Liver (tissue), 9 donors: Measurements from ENCODE around the gene HNRNPA3. TPM values are rescaled to one million over a fixed set of nuclear protein-coding genes. Genes with fewer than 3 reads are reported as not detected.

ENCODE experiments used
- DNase-seq: peaks from one replicate; pipeline ENCODE4 v3.0.0-alpha.2; 2017; ENCODE audit warnings: low spot score
- H3K27ac ChIP-seq, 2 donors: one replicate each; pipeline ENCODE4 v1.7.0; 2013; ENCODE audit warnings: inconsistent platforms in 2 of 2, low read length in 2 of 2, control low read depth in 1 of 2, low read depth in 1 of 2, mild to moderate bottlenecking in 1 of 2
- H3K27me3 ChIP-seq, 4 donors: one replicate each; pipeline versions ENCODE4 v1.6.1 to v1.7.0; 2013; ENCODE audit warnings: low read length in 3 of 4, inconsistent platforms in 1 of 4, mild to moderate bottlenecking in 1 of 4, moderate library complexity in 1 of 4; ENCODE audit not compliant: control insufficient read depth in 4 of 4, insufficient read depth in 4 of 4
- H3K36me3 ChIP-seq, 4 donors: one replicate each; pipeline versions ENCODE4 v1.6.1 to v1.7.0; 2013; ENCODE audit warnings: low read length in 3 of 4, mild to moderate bottlenecking in 3 of 4, low read depth in 1 of 4, moderate library complexity in 1 of 4; ENCODE audit not compliant: control insufficient read depth in 4 of 4, insufficient read depth in 3 of 4
- H3K4me1 ChIP-seq, 4 donors: one replicate each; pipeline versions ENCODE4 v1.6.1 to v1.7.0; 2013; ENCODE audit warnings: low read length in 3 of 4, mild to moderate bottlenecking in 3 of 4, moderate library complexity in 1 of 4; ENCODE audit not compliant: control insufficient read depth in 4 of 4, insufficient read depth in 4 of 4
- H3K4me3 ChIP-seq, 3 donors: one replicate each; pipeline versions ENCODE4 v1.6.1 to v1.7.0; 2013; ENCODE audit warnings: low read length in 3 of 3, control low read depth in 1 of 3, low read depth in 1 of 3, mild to moderate bottlenecking in 1 of 3
- H3K9ac ChIP-seq, 2 donors: one replicate each; pipeline ENCODE4 v1.7.0; 2013; ENCODE audit warnings: low read length in 2 of 2, mild to moderate bottlenecking in 2 of 2, moderate library complexity in 2 of 2, control low read depth in 1 of 2, low read depth in 1 of 2
- H3K9me3 ChIP-seq, 4 donors: one replicate each; pipeline versions ENCODE4 v1.6.1 to v1.7.0; 2013; ENCODE audit warnings: low read length in 3 of 4; ENCODE audit not compliant: control insufficient read depth in 4 of 4
- ATF3 ChIP-seq: IDR thresholded peaks from 2 replicates; pipeline ENCODE4 v1.6.1; 2016; ENCODE audit warnings: antibody characterized with exemption
- CTCF ChIP-seq: fragments of 150-350 bp; IDR thresholded peaks from 2 replicates; pipeline ENCODE4 v1.5.1; 2017; ENCODE audit warnings: improper control_type of control experiment, low read depth, low read length; ENCODE audit not compliant: missing input control
- EGR1 ChIP-seq, 2 donors: IDR thresholded peaks; 2 replicates each; pipeline ENCODE4 v1.6.1; 2016 to 2018; ENCODE audit warnings: antibody characterized with exemption in 2 of 2, low read depth in 2 of 2
- FOXA1 ChIP-seq: IDR thresholded peaks from 2 replicates; pipeline ENCODE4 v1.6.1; 2016; ENCODE audit warnings: antibody characterized with exemption
- FOXA2 ChIP-seq: IDR thresholded peaks from 2 replicates; pipeline ENCODE4 v1.6.1; 2016; ENCODE audit warnings: antibody characterized with exemption
- HNF4A ChIP-seq, 2 donors: conservative IDR thresholded peaks; 2 replicates each; pipeline ENCODE4 v1.6.1; 2016; ENCODE audit warnings: antibody characterized with exemption in 2 of 2, mild to moderate bottlenecking in 2 of 2
- NR2F2 ChIP-seq: IDR thresholded peaks from 2 replicates; pipeline ENCODE4 v1.6.1; 2016; ENCODE audit warnings: antibody characterized with exemption
- RXRA ChIP-seq, 2 donors: IDR thresholded peaks; 2 replicates each; pipeline ENCODE4 v1.6.1; 2017 to 2018; ENCODE audit warnings: antibody characterized with exemption in 2 of 2, mild to moderate bottlenecking in 1 of 2
- SP1 ChIP-seq: IDR thresholded peaks from 2 replicates; pipeline ENCODE4 v1.6.1; 2018; ENCODE audit warnings: antibody characterized with exemption, mild to moderate bottlenecking
- TAF1 ChIP-seq: conservative IDR thresholded peaks from 2 replicates; pipeline ENCODE4 v1.6.1; 2016; ENCODE audit warnings: antibody characterized with exemption, mild to moderate bottlenecking
- YY1 ChIP-seq: IDR thresholded peaks from 2 replicates; pipeline ENCODE4 v1.6.1; 2016; ENCODE audit warnings: antibody characterized with exemption, mild to moderate bottlenecking
- ZBTB33 ChIP-seq: IDR thresholded peaks from 2 replicates; pipeline ENCODE4 v1.6.1; 2016; ENCODE audit warnings: antibody characterized with exemption
- WGBS: extraction: QIAGEN DNeasy Blood & Tissue Kit; methylation state at CpG from one replicate; pipeline ENCODE4 v1.1.7; 2013; 5-methylcytosine and 5-hydroxymethylcytosine counted together
- polyA plus RNA-seq, 2 donors: library from polyadenylated mRNA; stranded (reverse) in 1 of 2; unstranded in 1 of 2; fragments of 200-250 nt in 1 of 2; fragments of >200 nt in 1 of 2; fragmentation: Nextera tagmentation in 1 of 2; extraction: Ambion mirVana in 1 of 2; gene quantifications; one replicate each; pipeline versions ENCODE4 v1.2.1 to v1.2.3, GENCODE V29; 2013 to 2015
- total RNA-seq, 2 donors: library from RNA; depleted of rRNA; stranded (reverse); fragments of >200 nt; gene quantifications; one replicate each; pipeline ENCODE4 v1.2.3, GENCODE V29; 2014
- donor health status: healthy.
- donor health status: healthy.
- donor health status: healthy.
- donor health status: healthy.
- donor health status: healthy.

Gene HNRNPA3
- total and polyA plus RNA-seq, 4 donors = 22.9 to 72.5 (median 51.7) TPM

GRCh38 chr2:177207101-177207500 is 5.5 kb upstream of the HNRNPA3 start:
- TF ChIP-seq TAF1 = no peak
- TF ChIP-seq ZBTB33 = no peak
- TF ChIP-seq ATF3 = no peak
- TF ChIP-seq RXRA (IDR thresholded peaks at IDR 0.05) = no peak
- no peak for TF ChIP-seq SP1
- TF ChIP-seq CTCF = no peak
- TF ChIP-seq FOXA2 = no peak
- no peak for TF ChIP-seq NR2F2
- TF ChIP-seq FOXA1 = no peak
- TF ChIP-seq YY1 = no peak
- no peak for TF ChIP-seq HNF4A (conservative IDR thresholded peaks at IDR 0.05)
- TF ChIP-seq EGR1 (IDR thresholded peaks at IDR 0.05; ENCODE audit: low read depth in 2 of 2) = no peak
- H3K4me3 ChIP-seq = no peak overlapping the region
- H3K9me3 ChIP-seq = no peaks in the 10 kb centered on the region
- no peak for DNase-seq
- WGBS = 91% methylated on average over 2 of the region's 2 CpGs
- no peaks in the 10 kb centered on the region for H3K36me3 ChIP-seq
- no peak overlapping the region for H3K27ac ChIP-seq
- no peak overlapping the region for H3K9ac ChIP-seq
- H3K27me3 ChIP-seq = no peaks in the 10 kb centered on the region
- peaks cover 0 to 8% (median 5%) of the 10 kb centered on the region in 4 donors for H3K4me1 ChIP-seq

GRCh38 chr2:177211169-177211568 is 1.4 kb upstream of the HNRNPA3 start:
- H3K4me1 ChIP-seq = peaks cover 5 to 27% (median 8%) of the 10 kb centered on the region in 4 donors

More at GRCh38 chr2:177211169-177211568, 1.4 kb upstream of the HNRNPA3 start:
- H3K9me3 ChIP-seq = no peaks in the 10 kb centered on the region
- H3K4me3 ChIP-seq = peak overlapping the region; percentile 64 to 72 (median 71)
- H3K9ac ChIP-seq = peak overlapping the region; percentile 98 to 100
- WGBS = 26% methylated on average over 7 of the region's 7 CpGs
- H3K27ac ChIP-seq = peak overlapping the region; percentile 98 to 100
- no peak for DNase-seq
- peaks cover 0 to 8% (median 3%) of the 10 kb centered on the region in 4 donors for H3K36me3 ChIP-seq
- H3K27me3 ChIP-seq = no peaks in the 10 kb centered on the region
- TF ChIP-seq CTCF = no peak
- no peak for TF ChIP-seq FOXA2
- TF ChIP-seq RXRA (IDR thresholded peaks at IDR 0.05) = no peak
